ENCODE results near the gene CYRIA.

Gene CYRIA

GRCh38 chr2:16657671-16658070 lies 8.0 kb downstream of the CYRIA start:
- no peak for DNase-seq (ENCODE audit: low read depth)
- no peak for TF ChIP-seq CTCF (conservative IDR thresholded peaks at IDR 0.05; ENCODE audit: low read depth, low read length)
- no peak overlapping the region for H3K4me3 ChIP-seq (ENCODE audit: low read length)

GRCh38 chr2:16656784-16657391 lies 8.7 kb downstream of the CYRIA start:
- DNase-seq (ENCODE audit: low read depth) = no peak
- TF ChIP-seq CTCF (conservative IDR thresholded peaks at IDR 0.05; ENCODE audit: low read depth, low read length) = no peak
- H3K4me3 ChIP-seq (ENCODE audit: low read length) = no peak overlapping the region

- DNase-seq (ENCODE audit: low read depth) = no peak
- H3K4me3 ChIP-seq (ENCODE audit: low read length) = no peak overlapping the region
- no peak for TF ChIP-seq CTCF (conservative IDR thresholded peaks at IDR 0.05; ENCODE audit: low read depth, low read length)
Observed at GRCh38 chr2:16655905-16656642, 9.6 kb downstream of the CYRIA start.

GRCh38 chr2:16655445-16655837 lies 10.2 kb downstream of the CYRIA start:
- no peak for TF ChIP-seq CTCF (conservative IDR thresholded peaks at IDR 0.05; ENCODE audit: low read depth, low read length)
- DNase-seq (ENCODE audit: low read depth) = no peak
- no peak overlapping the region for H3K4me3 ChIP-seq (ENCODE audit: low read length)

- DNase-seq (ENCODE audit: low read depth) = no peak
Observed at GRCh38 chr2:16654833-16655444, 10.7 kb downstream of the CYRIA start.

GRCh38 chr2:16653799-16654198 lies 11.8 kb downstream of the CYRIA start:
- H3K4me3 ChIP-seq (ENCODE audit: low read length) = no peak overlapping the region
- no peak for TF ChIP-seq CTCF (conservative IDR thresholded peaks at IDR 0.05; ENCODE audit: low read depth, low read length)
- no peak for DNase-seq (ENCODE audit: low read depth)

More at GRCh38 chr2:16654833-16655444, 10.7 kb downstream of the CYRIA start:
- H3K4me3 ChIP-seq (ENCODE audit: low read length) = no peak overlapping the region
- TF ChIP-seq CTCF (conservative IDR thresholded peaks at IDR 0.05; ENCODE audit: low read depth, low read length) = no peak

- no peak for DNase-seq (ENCODE audit: low read depth)
- H3K4me3 ChIP-seq (ENCODE audit: low read length) = no peak overlapping the region
- no peak for TF ChIP-seq CTCF (conservative IDR thresholded peaks at IDR 0.05; ENCODE audit: low read depth, low read length)
Observed at GRCh38 chr2:16653083-16653375, 12.6 kb downstream of the CYRIA start.

Measured in retinal pigment epithelial cell (primary cell).